ENCODE results near the gene COQ8A. TPM values are rescaled to one million over a fixed set of nuclear protein-coding genes. Genes with fewer than 3 reads are reported as not detected.
"Not testable (repeated sequence)": the region's sequence is repeated elsewhere in the genome, so short reads cannot be mapped to it uniquely, and the experiment has no call there.

Gene COQ8A
- total RNA-seq, 1 experiment from 2014 or later, result 7.7 TPM

- in situ Hi-C loops (cut with HindIII; ENCODE audit: low pct_unique_long_range_greater_than_20kb, low sequenced_read_pairs), result no loop called here
- no peak for DNase-seq (ENCODE audit: low read depth)
Measured at GRCh38 chr1:226948480-226948879, 8.4 kb downstream of the COQ8A start.

- in situ Hi-C loops (cut with HindIII; ENCODE audit: low pct_unique_long_range_greater_than_20kb, low sequenced_read_pairs), result no loop called here
- DNase-seq (ENCODE audit: low read depth), result no peak
Measured at GRCh38 chr1:226948996-226949395, 8.9 kb downstream of the COQ8A start.

- DNase-seq (ENCODE audit: low read depth), result no peak
- in situ Hi-C loops (cut with HindIII; ENCODE audit: low pct_unique_long_range_greater_than_20kb, low sequenced_read_pairs), result no loop called here
Measured at GRCh38 chr1:226949401-226949800, 9.3 kb downstream of the COQ8A start.

GRCh38 chr1:226950316-226950715, 10.2 kb downstream of the COQ8A start:
- DNase-seq (ENCODE audit: low read depth), result no peak
- in situ Hi-C loops (cut with HindIII; ENCODE audit: low pct_unique_long_range_greater_than_20kb, low sequenced_read_pairs), result no loop called here

GRCh38 chr1:226950871-226951270, 10.8 kb downstream of the COQ8A start:
- in situ Hi-C loops (cut with HindIII; ENCODE audit: low pct_unique_long_range_greater_than_20kb, low sequenced_read_pairs), result no loop called here
- no peak for DNase-seq (ENCODE audit: low read depth)

GRCh38 chr1:226951286-226952117, 11.4 kb downstream of the COQ8A start:
- no peak for DNase-seq (ENCODE audit: low read depth)
- in situ Hi-C loops (cut with HindIII; ENCODE audit: low pct_unique_long_range_greater_than_20kb, low sequenced_read_pairs), result no loop called here

GRCh38 chr1:226952118-226952441, 12.0 kb downstream of the COQ8A start:
- no peak for DNase-seq (ENCODE audit: low read depth)
- in situ Hi-C loops (cut with HindIII; ENCODE audit: low pct_unique_long_range_greater_than_20kb, low sequenced_read_pairs), result no loop called here

- DNase-seq (ENCODE audit: low read depth), result no peak
- in situ Hi-C loops (cut with HindIII; ENCODE audit: low pct_unique_long_range_greater_than_20kb, low sequenced_read_pairs), result no loop called here
Measured at GRCh38 chr1:226953175-226953800, 13.2 kb downstream of the COQ8A start.

GRCh38 chr1:226954337-226954736, 14.2 kb downstream of the COQ8A start:
- no peak for DNase-seq (ENCODE audit: low read depth)
- in situ Hi-C loops (cut with HindIII; ENCODE audit: low pct_unique_long_range_greater_than_20kb, low sequenced_read_pairs), result no loop called here

GRCh38 chr1:226954777-226955176, 14.7 kb downstream of the COQ8A start:
- in situ Hi-C loops (cut with HindIII; ENCODE audit: low pct_unique_long_range_greater_than_20kb, low sequenced_read_pairs), result no loop called here

GRCh38 chr1:226955857-226956256, 15.8 kb downstream of the COQ8A start:
- in situ Hi-C loops (cut with HindIII; ENCODE audit: low pct_unique_long_range_greater_than_20kb, low sequenced_read_pairs), result not testable (repeated sequence)

More at GRCh38 chr1:226954777-226955176, 14.7 kb downstream of the COQ8A start:
- no peak for DNase-seq (ENCODE audit: low read depth)

GRCh38 chr1:226956942-226957713, 17.0 kb downstream of the COQ8A start:
- no peak for DNase-seq (ENCODE audit: low read depth)
- in situ Hi-C loops (cut with HindIII; ENCODE audit: low pct_unique_long_range_greater_than_20kb, low sequenced_read_pairs), result no loop called here

More at GRCh38 chr1:226955857-226956256, 15.8 kb downstream of the COQ8A start:
- DNase-seq (ENCODE audit: low read depth), result not testable (repeated sequence)

GRCh38 chr1:226957714-226958113, 17.6 kb downstream of the COQ8A start:
- in situ Hi-C loops (cut with HindIII; ENCODE audit: low pct_unique_long_range_greater_than_20kb, low sequenced_read_pairs), result no loop called here

GRCh38 chr1:226958300-226958699, 18.2 kb downstream of the COQ8A start:
- in situ Hi-C loops (cut with HindIII; ENCODE audit: low pct_unique_long_range_greater_than_20kb, low sequenced_read_pairs), result no loop called here

More at GRCh38 chr1:226957714-226958113, 17.6 kb downstream of the COQ8A start:
- DNase-seq (ENCODE audit: low read depth), result no peak

GRCh38 chr1:226960256-226960655, 20.2 kb downstream of the COQ8A start:
- DNase-seq (ENCODE audit: low read depth), result no peak
- in situ Hi-C loops (cut with HindIII; ENCODE audit: low pct_unique_long_range_greater_than_20kb, low sequenced_read_pairs), result no loop called here

More at GRCh38 chr1:226958300-226958699, 18.2 kb downstream of the COQ8A start:
- DNase-seq (ENCODE audit: low read depth), result no peak

GRCh38 chr1:226960944-226961765, 21.1 kb downstream of the COQ8A start:
- in situ Hi-C loops (cut with HindIII; ENCODE audit: low pct_unique_long_range_greater_than_20kb, low sequenced_read_pairs), result no loop called here
- DNase-seq (ENCODE audit: low read depth), result no peak

GRCh38 chr1:226962421-226963391, 22.6 kb downstream of the COQ8A start:
- no peak for DNase-seq (ENCODE audit: low read depth)
- in situ Hi-C loops (cut with HindIII; ENCODE audit: low pct_unique_long_range_greater_than_20kb, low sequenced_read_pairs), result no loop called here

Data from Caki2 (cell line).